Measurements from ENCODE around the gene THSD4.

- no peak for TF ChIP-seq CTCF (IDR thresholded peaks at IDR 0.05; ENCODE audit: low read depth, low read length, poor library complexity, severe bottlenecking)
- no peak for TF ChIP-seq EZH2phosphoT487 (IDR thresholded peaks at IDR 0.05; ENCODE audit: borderline replicate concordance, low read length)
These were observed 475.8 kb downstream of the THSD4 start for GRCh38 chr15:71591057-71591456.
